AG08396 (cell line): ENCODE data around the gene SLC16A8.

Experiments used
- DNase-seq: peaks from one replicate; pipeline ENCODE4 v3.0.0; 2012; ENCODE audit warnings: low spot score, mixed read lengths

SLC16A8 gene

DNA sequence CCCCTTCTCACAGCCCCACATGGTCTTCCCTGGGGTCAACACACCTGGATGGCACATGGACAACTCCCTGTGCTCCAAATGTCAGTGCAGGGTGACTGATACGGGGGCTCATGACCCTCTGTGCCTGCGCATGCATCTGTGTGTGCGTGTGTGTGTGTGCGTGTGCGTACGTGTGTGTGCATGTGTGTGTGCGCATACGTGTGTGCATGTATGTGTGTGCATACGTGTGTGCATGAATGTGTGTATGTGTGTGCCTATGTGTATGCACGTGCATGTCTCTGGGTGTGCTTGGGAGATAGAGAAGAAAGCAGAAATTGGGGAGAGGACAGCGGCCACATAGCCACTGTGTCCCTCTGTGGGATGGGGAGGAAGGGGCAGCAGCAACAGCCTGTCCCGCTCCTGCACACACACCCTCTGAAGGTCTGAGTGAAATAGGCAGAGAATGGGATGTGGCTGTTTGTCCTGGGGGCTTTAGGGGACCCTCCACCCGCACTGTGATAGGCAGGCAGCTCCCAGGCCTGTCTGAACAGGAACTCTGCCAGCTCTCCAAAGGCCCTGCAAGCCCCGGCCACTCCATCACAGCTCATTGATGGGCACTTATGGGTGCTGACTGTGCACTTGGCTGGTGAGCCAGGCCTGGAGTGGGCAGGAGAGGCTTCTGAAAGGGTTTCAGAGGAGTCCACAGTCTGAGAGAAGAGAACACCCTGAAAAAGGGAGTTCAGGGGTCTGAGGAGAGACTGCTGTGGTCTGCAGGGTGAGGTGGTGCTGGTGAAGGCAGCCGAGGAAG, 55.4 kb downstream of the SLC16A8 start:
- no peak for DNase-seq
